H1 (cell line): ENCODE measurements around the gene HOXB7. TPM values are rescaled to one million over a fixed set of nuclear protein-coding genes. Genes with fewer than 3 reads are reported as not detected.

Source experiments
- BACH1 ChIP-seq: IDR thresholded peaks from 2 replicates; pipeline ENCODE4 v1.6.1; 2012; ENCODE audit warnings: low read length, improper control_type of control experiment
- KDM4A ChIP-seq: IDR thresholded peaks from one replicate; pipeline ENCODE4 v1.7.1; 2012; ENCODE audit warnings: low read depth, mild to moderate bottlenecking, moderate library complexity, low read length, inconsistent platforms; ENCODE audit not compliant: severe bottlenecking
- MAX ChIP-seq: IDR thresholded peaks from 2 replicates; pipeline ENCODE4 v1.6.1; 2012; ENCODE audit warnings: inconsistent platforms
- RBBP5 ChIP-seq: IDR thresholded peaks from 2 replicates; pipeline ENCODE4 v1.7.1; 2012; ENCODE audit warnings: low read depth, mild to moderate bottlenecking, inconsistent platforms, low read length, moderate library complexity, borderline replicate concordance
- RXRA ChIP-seq: IDR thresholded peaks from 2 replicates; pipeline ENCODE4 v1.6.1; 2011; ENCODE audit warnings: low read depth, mild to moderate bottlenecking, low read length, moderate library complexity; ENCODE audit not compliant: insufficient read depth
- SP1 ChIP-seq: IDR thresholded peaks from 2 replicates; pipeline ENCODE4 v1.6.1; 2011; ENCODE audit warnings: low read depth, low read length
- SRF ChIP-seq: IDR thresholded peaks from 2 replicates; pipeline ENCODE4 v1.6.1; 2011; ENCODE audit warnings: mild to moderate bottlenecking, low read depth, low read length, moderate library complexity
- USF2 ChIP-seq: IDR thresholded peaks from 2 replicates; pipeline ENCODE4 v1.6.1; 2011; ENCODE audit warnings: low read length, improper control_type of control experiment
- YY1 ChIP-seq: IDR thresholded peaks from 2 replicates; pipeline ENCODE4 v1.6.1; 2011; ENCODE audit warnings: low read depth, mild to moderate bottlenecking, low read length
- polyA plus RNA-seq, 7 experiments: library from polyadenylated mRNA; depleted of rRNA in 3 of 7; stranded (reverse) in 5 of 7; unstranded in 2 of 7; fragments of >200 nt in 5 of 7; fragments of 200-250 nt in 2 of 7; gene quantifications; 1 replicate in 5 of 7; 2 replicates in 1 of 7; 4 replicates in 1 of 7; pipeline versions ENCODE4 v1.2.1 to v1.2.3, GENCODE V29; 2011 to 2013; ENCODE audit warnings: missing spikeins in 2 of 7, mixed read lengths in 2 of 7
- total RNA-seq: library from RNA; stranded (reverse); fragmentation: NEBNext Ultra II Directional; extraction: Animal tissue kit (Norgen Biotek cat#: 25700); gene quantifications from 2 replicates; pipeline ENCODE4 v1.2.1, GENCODE V29; 2021

The HOXB7 gene
- total and polyA plus RNA-seq, 2 of the 8 experiments (the other 6 are each of a cell fraction or from before 2014, with no cell fraction given), result not detected

GRCh38 chr17:48646183-48647102, 35.6 kb upstream of the HOXB7 start (continued):
- TF ChIP-seq SP1, result no peak
- peak; percentile 45 for TF ChIP-seq KDM4A
- TF ChIP-seq YY1, result no peak
- TF ChIP-seq RXRA, result no peak
- TF ChIP-seq RBBP5, result no peak
- TF ChIP-seq MAX, result no peak
- TF ChIP-seq SRF, result no peak
- TF ChIP-seq BACH1, result no peak
- TF ChIP-seq USF2, result no peak
